GM12878 (cell line): ENCODE results near the gene TRAF5. TPM values are rescaled to one million over a fixed set of nuclear protein-coding genes. Genes with fewer than 3 reads are reported as not detected.

ENCODE experiments used
- ATAC-seq: fragments of 200-7000 bp; cut with Tn5 transposase; 3 replicates; pipeline ENCODE4 v1.9.1; 2020; ENCODE audit warnings: mild to moderate bottlenecking, moderate library complexity
- BruUV-seq: library from RNA; stranded (reverse); fragments of 400-500 nt; replicated peaks from 2 replicates; lab custom pipeline; 2021; lab: Mats Ljungman, UMichigan
- CTCF ChIA-PET: fragments of 300-600 bp; sonication (Branson Sonifier 250); formaldehyde crosslinking; extraction: SDS; loops from one replicate; lab custom pipeline; 2021; ENCODE audit warnings: inconsistent platforms; lab: Yijun Ruan, JAX
- POLR2A ChIA-PET: fragments of 350-600 bp; formaldehyde crosslinking; extraction: SDS; loops from one replicate; lab custom pipeline; 2021; ENCODE audit warnings: inconsistent platforms; lab: Charles Lee
- RAD21 ChIA-PET: fragments of 300-600 bp; sonication (Branson Sonifier 250); formaldehyde crosslinking; loops from one replicate; lab custom pipeline; 2023; ENCODE audit warnings: antibody characterized with exemption; ENCODE audit not compliant: unreplicated experiment; lab: Charles Lee
- SMC1A ChIA-PET: fragments of 300-600 bp; sonication (Branson Sonifier 250); formaldehyde crosslinking; loops from one replicate; lab custom pipeline; 2023; ENCODE audit not compliant: unreplicated experiment, uncharacterized antibody; lab: Charles Lee
- DNase-seq: peaks from one replicate; pipeline ENCODE4 v3.0.0-alpha.2; 2011; ENCODE audit warnings: low read depth, low spot score
- FAIRE-seq: peaks from 3 replicates; lab custom pipeline; 2011; peaks lifted over from hg19 to GRCh38; lab: Jason Lieb, UNC
- H2AFZ ChIP-seq: 2 replicates; pipeline ENCODE4 v1.6.0; 2011; ENCODE audit warnings: low read depth, low read length, control low read depth; ENCODE audit not compliant: control insufficient read depth
- H3K27ac ChIP-seq: 2 replicates; pipeline ENCODE4 v1.5.1; 2011; ENCODE audit warnings: control low read depth; ENCODE audit not compliant: control insufficient read depth, insufficient read depth
- H3K27me3 ChIP-seq, 2 experiments: replicated peaks in 1 of 2; 2 replicates each; pipeline versions ENCODE4 v1.6.0 to v1.6.1; 2011; ENCODE audit warnings: low read length in 1 of 2; ENCODE audit not compliant: control insufficient read depth in 2 of 2, insufficient read depth in 2 of 2
- H3K36me3 ChIP-seq, 2 experiments: 2 replicates each; pipeline ENCODE4 v1.5.1; 2011; ENCODE audit warnings: low read length in 1 of 2; ENCODE audit not compliant: control insufficient read depth in 2 of 2, insufficient read depth in 2 of 2
- H3K4me1 ChIP-seq: 2 replicates; pipeline ENCODE4 v1.6.1; 2011; ENCODE audit warnings: mild to moderate bottlenecking, low read length, moderate library complexity, mixed read lengths; ENCODE audit not compliant: control insufficient read depth, insufficient read depth
- H3K4me2 ChIP-seq: 2 replicates; pipeline ENCODE4 v1.6.0; 2011; ENCODE audit warnings: control low read depth; ENCODE audit not compliant: control insufficient read depth, insufficient read depth
- H3K4me3 ChIP-seq: fragments of 200-600 bp; sonication (generic); 2 replicates; pipeline ENCODE4 v1.5.1; 2016
- H3K79me2 ChIP-seq: 2 replicates; pipeline ENCODE4 v1.6.0; 2011; ENCODE audit warnings: low read length; ENCODE audit not compliant: control insufficient read depth, insufficient read depth
- H3K9ac ChIP-seq: 2 replicates; pipeline ENCODE4 v1.8.0; 2011; ENCODE audit warnings: low read length, control low read depth, mixed read lengths; ENCODE audit not compliant: control insufficient read depth, insufficient read depth
- H3K9me3 ChIP-seq: replicated peaks from 3 replicates; pipeline ENCODE4 v1.5.1; 2011; ENCODE audit warnings: mild to moderate bottlenecking, low read length; ENCODE audit not compliant: control insufficient read depth, insufficient read depth
- H4K20me1 ChIP-seq: 2 replicates; pipeline ENCODE4 v1.6.0; 2011; ENCODE audit not compliant: control insufficient read depth, insufficient read depth
- CBX3 ChIP-seq: fragments of 200-600 bp; sonication (generic); IDR thresholded peaks from 2 replicates; pipeline ENCODE4 v1.6.1; 2016; ENCODE audit warnings: low read depth, borderline replicate concordance
- EED ChIP-seq: sonication (generic); IDR thresholded peaks from 2 replicates; pipeline ENCODE4 v1.6.1; 2016; ENCODE audit warnings: antibody characterized with exemption, low read depth
- ETV6 ChIP-seq, 2 experiments: fragments of 450-650 bp in 1 of 2; IDR thresholded peaks in 1 of 2; conservative IDR thresholded peaks in 1 of 2; 2 replicates each; pipeline ENCODE4 v1.6.1; 2014; ENCODE audit warnings: antibody characterized with exemption in 1 of 2, borderline replicate concordance in 1 of 2, low read depth in 1 of 2, mild to moderate bottlenecking in 1 of 2, moderate library complexity in 1 of 2
- HDAC2 ChIP-seq: fragments of 200-600 bp; sonication (generic); IDR thresholded peaks from 2 replicates; pipeline ENCODE4 v1.6.1; 2017
- IRF4 ChIP-seq: IDR thresholded peaks from 2 replicates; pipeline ENCODE4 v1.6.1; 2011; ENCODE audit warnings: low read depth, low read length
- KDM1A ChIP-seq: fragments of 200-600 bp; sonication (generic); IDR thresholded peaks from 2 replicates; pipeline ENCODE4 v1.6.1; 2016; ENCODE audit warnings: borderline replicate concordance
- TCF7 ChIP-seq: IDR thresholded peaks from 2 replicates; pipeline ENCODE4 v1.6.1; 2014; ENCODE audit warnings: antibody characterized with exemption, borderline replicate concordance
- WGBS: methylation state at CpG from one replicate; pipeline ENCODE4 v1.1.6; 2016; ENCODE audit warnings: low lambda C conversion rate; ENCODE audit not compliant: insufficient replicate concordance, insufficient coverage; ENCODE audit errors: missing lambda C conversion rate; 5-methylcytosine and 5-hydroxymethylcytosine counted together
- in situ Hi-C: fragments of 300-500 bp; cut with MboI; formaldehyde crosslinking; loops from 9 replicates; pipeline ENCODE4 v1.14.3; 2018; ENCODE audit warnings: mixed read lengths
- intact Hi-C: fragments of 100-400 bp; cut with micrococcal nuclease; formaldehyde crosslinking; loops from one replicate; pipeline ENCODE4 v1.14.2; 2022; ENCODE audit not compliant: unreplicated experiment
- polyA plus RNA-seq, 11 experiments: library from polyadenylated mRNA; depleted of rRNA in 4 of 11; unstranded in 6 of 11; stranded (reverse) in 5 of 11; fragments of >200 nt; fragmentation: Nextera tagmentation in 4 of 11; fragmentation: Illumina TruSeq in 1 of 11; extraction: Ambion mirVana in 4 of 11; extraction: Trizol in 1 of 11; gene quantifications; 1 replicate in 1 of 11; 2 replicates in 10 of 11; pipeline versions ENCODE4 v1.2.1 to v1.2.3, GENCODE V29; 2011 to 2016; ENCODE audit warnings: inconsistent platforms in 2 of 11, missing spikeins in 2 of 11, low read depth in 1 of 11
- total RNA-seq, 4 experiments: library from RNA; depleted of rRNA in 3 of 4; stranded (reverse); fragments of >200 nt in 3 of 4; fragmentation: Illumina TruSeq in 1 of 4; extraction: Trizol in 1 of 4; gene quantifications; 2 replicates each; pipeline versions ENCODE4 v1.2.1 to v1.2.3, GENCODE V29; 2013 to 2021

Gene TRAF5
- total and polyA plus RNA-seq, 10 of the 15 experiments (the other 5 are each of a cell fraction or from before 2014, with no cell fraction given): 10.6 to 36.5 (median 26.3) TPM

DNA sequence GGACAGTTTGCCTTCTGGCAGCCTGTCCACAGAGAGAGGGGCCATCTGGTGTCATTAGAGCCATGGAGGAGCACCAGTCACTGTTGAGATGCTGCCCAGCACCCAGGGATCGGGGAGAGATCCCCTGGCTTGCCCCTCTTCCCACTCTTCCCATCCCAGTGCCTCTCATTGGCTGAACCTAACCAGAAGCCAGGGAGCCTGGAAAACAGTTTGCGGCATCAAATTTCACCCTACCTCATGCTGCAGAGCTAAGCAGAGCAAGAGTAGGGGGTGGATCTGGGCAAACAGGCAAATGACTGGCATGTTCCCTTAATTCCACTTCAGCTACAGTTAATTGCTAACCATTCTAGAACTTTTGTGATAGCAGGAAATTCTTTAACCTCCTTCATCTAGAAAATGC lies 19.1 kb downstream of the TRAF5 start:
- in situ Hi-C loops (no loop called here), intact Hi-C loops (no loop called here)
- TF ChIP-seq HDAC2: no peak
- no peak for TF ChIP-seq KDM1A
- no peak for TF ChIP-seq IRF4
- no peak for TF ChIP-seq CBX3
- no peak for TF ChIP-seq ETV6 (conservative IDR thresholded peaks at IDR 0.05 in 1 of 2, IDR thresholded peaks at IDR 0.05 in 1 of 2; ENCODE audit: borderline replicate concordance in 1 of 2, low read depth in 1 of 2)
- no peak for TF ChIP-seq EED
- no peak for TF ChIP-seq TCF7
- ChIA-PET SMC1A (interaction anchor here (3.2 kb wide), 1 partner anchor 9 kb away, joined by 21 read pairs; no protein-coding TSS in a partner anchor), RAD21 (no interaction called here), CTCF (interaction anchor here (1.8 kb wide), 1 partner anchor 10 kb away, joined by 4 read pairs; no protein-coding TSS in a partner anchor), POLR2A (interaction anchor here (1.3 kb wide), 1 partner anchor 35 kb away, joined by 4 read pairs; no protein-coding TSS in a partner anchor)
- FAIRE-seq (no peak), DNase-seq (no peak), ATAC-seq (no peak)
- Histone ChIP-seq H3K27me3 (no peaks in the 10 kb centered on the region), H3K4me3 (no peak overlapping the region), H4K20me1 (no peaks in the 10 kb centered on the region), H3K9me3 (no peaks in the 10 kb centered on the region; the same call in 2 of the 3 replicates), H3K27ac (no peak overlapping the region), H3K9ac (no peak overlapping the region), H3K4me2 (no peak overlapping the region), H3K4me1 (no peaks in the 10 kb centered on the region), H3K79me2 (peaks cover 21% of the 10 kb centered on the region), H3K36me3 (peaks cover 0 to 2% of the 10 kb centered on the region in 2 experiments; a peak in 2 of 4 replicates), H2AFZ (no peak overlapping the region)
- WGBS: 100% methylated on average over 2 of the region's 2 CpGs
- no TSS peak for BruUV-seq
